Measurements from ENCODE around the gene SAMMSON.

Gene SAMMSON

GRCh38 chr3:69999140-70000027 lies at the start of gene SAMMSON:
TSS of gene SAMMSON (plus strand) at chr3:69999733.
- in situ Hi-C loops (cut with HindIII; ENCODE audit: low sequenced_read_pairs): no loop called here
- DNase-seq (ENCODE audit: low read depth, low spot score): peak; percentile 51
- TF ChIP-seq CTCF (IDR thresholded peaks at IDR 0.05; ENCODE audit: low read depth, low read length): no peak
- peak within 1 kb of the TSS; percentile 4 for H3K4me3 ChIP-seq (ENCODE audit: low read depth, low read length)

- H3K4me3 ChIP-seq (ENCODE audit: low read depth, low read length): no peak overlapping the region
- TF ChIP-seq CTCF (IDR thresholded peaks at IDR 0.05; ENCODE audit: low read depth, low read length): no peak
- in situ Hi-C loops (cut with HindIII; ENCODE audit: low sequenced_read_pairs): no loop called here
- DNase-seq (ENCODE audit: low read depth, low spot score): no peak
Measured at GRCh38 chr3:69951616-69952015, 47.9 kb upstream of the SAMMSON start.

GRCh38 chr3:69959581-69959980 lies 40.0 kb upstream of the SAMMSON start:
- no peak overlapping the region for H3K4me3 ChIP-seq (ENCODE audit: low read depth, low read length)
- DNase-seq (ENCODE audit: low read depth, low spot score): no peak
- TF ChIP-seq CTCF (IDR thresholded peaks at IDR 0.05; ENCODE audit: low read depth, low read length): no peak
- in situ Hi-C loops (cut with HindIII; ENCODE audit: low sequenced_read_pairs): no loop called here

GRCh38 chr3:69961706-69962439 lies 37.7 kb upstream of the SAMMSON start:
- H3K4me3 ChIP-seq (ENCODE audit: low read depth, low read length): no peak overlapping the region
- DNase-seq (ENCODE audit: low read depth, low spot score): no peak
- in situ Hi-C loops (cut with HindIII; ENCODE audit: low sequenced_read_pairs): no loop called here
- no peak for TF ChIP-seq CTCF (IDR thresholded peaks at IDR 0.05; ENCODE audit: low read depth, low read length)

GRCh38 chr3:69963643-69964042 lies 35.9 kb upstream of the SAMMSON start:
- no peak for DNase-seq (ENCODE audit: low read depth, low spot score)
- H3K4me3 ChIP-seq (ENCODE audit: low read depth, low read length): no peak overlapping the region
- in situ Hi-C loops (cut with HindIII; ENCODE audit: low sequenced_read_pairs): no loop called here
- TF ChIP-seq CTCF (IDR thresholded peaks at IDR 0.05; ENCODE audit: low read depth, low read length): no peak

- in situ Hi-C loops (cut with HindIII; ENCODE audit: low sequenced_read_pairs): no loop called here
- H3K4me3 ChIP-seq (ENCODE audit: low read depth, low read length): no peak overlapping the region
- DNase-seq (ENCODE audit: low read depth, low spot score): no peak
- TF ChIP-seq CTCF (IDR thresholded peaks at IDR 0.05; ENCODE audit: low read depth, low read length): no peak
Measured at GRCh38 chr3:69967156-69967555, 32.4 kb upstream of the SAMMSON start.

Data from astrocyte of the spinal cord (primary cell).